Mesodermal cell (in vitro differentiated cells): ENCODE results near the gene MYO1D.

Source experiments
- H3K27ac ChIP-seq: 2 replicates; pipeline ENCODE4 v1.7.0; 2013; ENCODE audit warnings: mild to moderate bottlenecking, low read depth, low read length, moderate library complexity; ENCODE audit not compliant: severe bottlenecking
- H3K36me3 ChIP-seq: 2 replicates; pipeline ENCODE4 v1.7.1; 2013; ENCODE audit warnings: mild to moderate bottlenecking, low read length, moderate library complexity; ENCODE audit not compliant: control insufficient read depth, insufficient read depth
- H3K4me1 ChIP-seq: one replicate; pipeline ENCODE4 v1.7.1; 2013; ENCODE audit warnings: mild to moderate bottlenecking, low read length; ENCODE audit not compliant: insufficient read depth, control insufficient read depth, poor library complexity, severe bottlenecking
- H3K4me3 ChIP-seq: 2 replicates; pipeline ENCODE4 v1.7.0; 2013; ENCODE audit warnings: low read length, control low read depth, mild to moderate bottlenecking; ENCODE audit not compliant: insufficient read depth, poor library complexity, severe bottlenecking; ENCODE audit errors: extremely low read depth
- H3K9me3 ChIP-seq: 2 replicates; pipeline ENCODE4 v1.7.1; 2013; ENCODE audit warnings: mild to moderate bottlenecking, low read length, moderate library complexity; ENCODE audit not compliant: control insufficient read depth
- WGBS, 2 experiments: methylation state at CpG; one replicate each; pipeline ENCODE4 v1.1.5; 2013; ENCODE audit warnings: missing lambda C conversion rate in 2 of 2; ENCODE audit not compliant: insufficient coverage in 2 of 2; 5-methylcytosine and 5-hydroxymethylcytosine counted together

MYO1D gene

GRCh38 chr17:32510466-32510865 is 366.5 kb downstream of the MYO1D start:
- H3K36me3 ChIP-seq = no peaks in the 10 kb centered on the region
- no peak overlapping the region for H3K27ac ChIP-seq
- WGBS, 2 experiments = 83 to 87% methylated on average over 2 to 3 of the region's 7 CpGs
- no peaks in the 10 kb centered on the region for H3K9me3 ChIP-seq
- peaks cover 7% of the 10 kb centered on the region for H3K4me1 ChIP-seq
- no peak overlapping the region for H3K4me3 ChIP-seq

GRCh38 chr17:32508926-32509325 is 368.0 kb downstream of the MYO1D start:
- 93 to 95% methylated on average over 3 to 5 of the region's 5 CpGs for WGBS, 2 experiments
- H3K36me3 ChIP-seq = no peaks in the 10 kb centered on the region

GRCh38 chr17:32504166-32504990 is 372.5 kb downstream of the MYO1D start:
- Histone ChIP-seq H3K4me3 (no peak overlapping the region), H3K9me3 (no peaks in the 10 kb centered on the region), H3K36me3 (no peaks in the 10 kb centered on the region), H3K27ac (no peak overlapping the region), H3K4me1 (peaks cover 22% of the 10 kb centered on the region)
- 76 to 82% methylated on average over 12 to 16 of the region's 18 CpGs for WGBS, 2 experiments

More at GRCh38 chr17:32508926-32509325, 368.0 kb downstream of the MYO1D start:
- Histone ChIP-seq H3K9me3 (no peaks in the 10 kb centered on the region), H3K27ac (no peak overlapping the region), H3K4me3 (no peak overlapping the region), H3K4me1 (peaks cover 8% of the 10 kb centered on the region)

GRCh38 chr17:32503251-32504165 is 373.4 kb downstream of the MYO1D start:
- H3K9me3 ChIP-seq = no peaks in the 10 kb centered on the region
- no peak overlapping the region for H3K27ac ChIP-seq
- no peaks in the 10 kb centered on the region for H3K36me3 ChIP-seq
- H3K4me1 ChIP-seq = peaks cover 22% of the 10 kb centered on the region
- WGBS, 2 experiments = 79 to 88% methylated on average over 6 to 7 of the region's 7 CpGs
- no peak overlapping the region for H3K4me3 ChIP-seq

GRCh38 chr17:32502710-32503109 is 374.2 kb downstream of the MYO1D start:
- Histone ChIP-seq H3K36me3 (no peaks in the 10 kb centered on the region), H3K4me3 (no peak overlapping the region), H3K4me1 (peaks cover 22% of the 10 kb centered on the region), H3K9me3 (no peaks in the 10 kb centered on the region), H3K27ac (no peak overlapping the region)
- WGBS, 2 experiments = 93 to 94% methylated on average over 6 of the region's 10 CpGs

- WGBS, 2 experiments = 93 to 100% methylated on average over 2 of the region's 3 CpGs
- H3K9me3 ChIP-seq = no peaks in the 10 kb centered on the region
Observed at GRCh38 chr17:32502013-32502412, 374.9 kb downstream of the MYO1D start.

GRCh38 chr17:32498391-32498790 is 378.5 kb downstream of the MYO1D start:
- Histone ChIP-seq H3K27ac (no peak overlapping the region), H3K9me3 (no peaks in the 10 kb centered on the region), H3K4me1 (peaks cover 20% of the 10 kb centered on the region), H3K4me3 (no peak overlapping the region), H3K36me3 (no peaks in the 10 kb centered on the region)
- WGBS, 2 experiments = 64 to 66% methylated on average over 7 to 8 of the region's 9 CpGs

More at GRCh38 chr17:32502013-32502412, 374.9 kb downstream of the MYO1D start:
- no peaks in the 10 kb centered on the region for H3K36me3 ChIP-seq
- H3K4me1 ChIP-seq = peaks cover 22% of the 10 kb centered on the region
- no peak overlapping the region for H3K27ac ChIP-seq
- no peak overlapping the region for H3K4me3 ChIP-seq

GRCh38 chr17:32497431-32498205 is 379.3 kb downstream of the MYO1D start:
- H3K4me3 ChIP-seq = no peak overlapping the region
- WGBS, 2 experiments = 88 to 89% methylated on average over 13 to 14 of the region's 18 CpGs
- H3K9me3 ChIP-seq = no peaks in the 10 kb centered on the region

GRCh38 chr17:32496395-32497073 is 380.4 kb downstream of the MYO1D start:
- Histone ChIP-seq H3K36me3 (no peaks in the 10 kb centered on the region), H3K27ac (no peak overlapping the region)
- WGBS, 2 experiments = 88 to 97% methylated on average over 13 to 15 of the region's 16 CpGs

More at GRCh38 chr17:32497431-32498205, 379.3 kb downstream of the MYO1D start:
- Histone ChIP-seq H3K36me3 (no peaks in the 10 kb centered on the region), H3K27ac (no peak overlapping the region), H3K4me1 (peaks cover 12% of the 10 kb centered on the region)

More at GRCh38 chr17:32496395-32497073, 380.4 kb downstream of the MYO1D start:
- H3K4me3 ChIP-seq = no peak overlapping the region
- no peaks in the 10 kb centered on the region for H3K9me3 ChIP-seq
- peaks cover 16% of the 10 kb centered on the region for H3K4me1 ChIP-seq
